HG03045 (cell line): Measurements from ENCODE around the gene AGTR1.

Experiments used
- ATAC-seq: cut with Tn5 transposase; IDR thresholded peaks from one replicate; pipeline ENCODE4 v1.9.1; 2021; ENCODE audit warnings: mild to moderate bottlenecking, moderate library complexity; ENCODE audit not compliant: unreplicated experiment

Gene AGTR1

DNA sequence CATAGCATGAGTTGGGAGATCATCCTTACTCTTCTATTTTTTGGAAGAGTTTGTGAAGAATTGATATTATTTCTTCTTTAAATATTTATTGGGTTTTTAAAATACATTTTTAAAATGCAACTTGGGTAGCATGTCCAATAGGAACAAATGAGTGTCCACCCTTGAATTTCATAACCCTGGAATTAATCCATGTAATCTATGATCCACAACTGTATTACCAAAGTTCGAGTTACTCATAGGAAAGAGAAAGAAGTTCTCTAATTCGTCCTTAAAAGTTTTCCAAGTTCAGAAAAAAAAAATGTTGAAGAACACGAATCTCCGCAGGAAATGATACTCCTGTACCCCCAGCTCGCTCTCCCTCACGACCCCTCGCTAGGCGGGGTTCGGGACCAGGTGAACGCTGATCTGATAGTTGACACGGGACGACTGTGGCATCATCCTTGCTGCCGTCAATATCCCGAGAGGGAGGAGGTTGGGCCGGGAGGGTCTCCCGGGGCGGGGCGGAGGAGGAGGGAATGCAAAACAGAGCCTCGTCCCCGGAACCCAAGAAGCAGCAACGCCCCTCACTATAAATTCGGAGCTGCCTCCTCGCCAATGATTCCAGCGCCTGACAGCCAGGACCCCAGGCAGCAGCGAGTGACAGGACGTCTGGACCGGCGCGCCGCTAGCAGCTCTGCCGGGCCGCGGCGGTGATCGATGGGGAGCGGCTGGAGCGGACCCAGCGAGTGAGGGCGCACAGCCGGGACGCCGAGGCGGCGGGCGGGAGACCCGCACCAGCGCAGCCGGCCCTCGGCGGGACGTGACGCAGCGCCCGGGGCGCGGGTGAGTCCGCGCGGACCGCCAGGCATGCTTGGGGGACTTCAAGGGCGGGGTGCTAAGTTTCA lies at the start of gene AGTR1:
Gene AGTR1 (plus strand): TSS at position 598 of the 884 bp plus-strand sequence. CDS start 43,133 bp downstream, outside the sequence.
- ATAC-seq: no peak

- no peak for ATAC-seq
Measured at GRCh38 chr3:148648685-148649352, 48.9 kb upstream of the AGTR1 start.

DNA sequence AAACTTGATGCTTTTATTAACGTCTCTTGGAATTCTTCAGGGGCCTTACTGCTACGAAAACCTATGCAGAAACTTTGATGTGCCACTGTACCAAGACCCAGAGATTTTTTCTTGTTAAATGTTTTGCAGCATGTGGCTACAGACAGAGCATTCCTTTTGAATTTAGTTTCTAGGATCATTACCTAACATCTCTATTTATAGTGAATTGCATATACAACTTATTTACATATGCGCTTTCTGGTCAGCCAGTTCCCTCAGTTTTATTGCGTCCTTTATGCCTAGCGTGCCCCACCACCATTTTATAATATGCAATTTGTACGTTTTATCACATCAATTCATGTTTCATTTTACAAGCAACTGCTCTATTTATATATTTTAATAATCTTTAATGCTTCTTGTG lies 46.2 kb upstream of the AGTR1 start:
- no peak for ATAC-seq

GRCh38 chr3:148654433-148654832 lies 43.3 kb upstream of the AGTR1 start:
- ATAC-seq: no peak

DNA sequence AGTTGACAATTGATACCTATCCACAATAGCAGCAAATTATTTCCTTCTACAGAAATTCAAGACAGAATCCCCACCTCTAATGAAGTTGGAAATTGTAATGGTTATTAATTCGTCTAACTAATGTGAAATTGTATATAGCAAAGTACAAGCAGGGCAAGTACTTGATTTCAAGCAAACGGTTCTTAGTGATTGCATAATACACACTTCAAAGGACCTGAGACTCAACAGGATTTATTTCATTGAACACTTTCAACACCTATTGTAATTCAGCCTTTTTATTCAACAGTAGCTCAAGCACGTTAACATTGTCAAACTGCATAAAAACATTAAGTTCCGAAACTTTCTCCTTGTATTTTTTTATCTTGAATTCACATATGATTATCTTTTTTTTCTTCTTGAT lies 40.2 kb upstream of the AGTR1 start:
- no peak for ATAC-seq

- ATAC-seq: no peak
Measured at GRCh38 chr3:148659512-148659911, 38.2 kb upstream of the AGTR1 start.

GRCh38 chr3:148680289-148680688 lies 17.4 kb upstream of the AGTR1 start:
- no peak for ATAC-seq

GRCh38 chr3:148681080-148681479 lies 16.6 kb upstream of the AGTR1 start:
- no peak for ATAC-seq

- no peak for ATAC-seq
Measured at GRCh38 chr3:148682997-148683396, 14.7 kb upstream of the AGTR1 start.

DNA sequence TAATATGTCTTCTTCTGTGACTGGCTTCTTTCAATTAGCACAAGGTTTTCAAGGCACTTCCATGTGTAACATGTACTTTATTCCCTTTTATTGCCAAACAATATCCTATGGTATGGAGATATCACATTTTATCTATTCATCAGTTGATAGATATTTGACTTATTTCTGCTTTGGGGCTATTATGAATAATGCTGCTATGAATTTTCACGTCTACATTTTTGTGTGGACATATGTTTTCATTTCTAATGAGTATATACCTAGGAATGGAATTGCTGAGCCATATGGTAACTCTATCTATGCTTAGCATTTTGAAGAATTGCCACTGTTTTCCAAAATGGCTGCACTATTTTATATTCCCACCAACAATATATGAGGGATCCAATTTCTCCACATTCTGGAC lies 3.6 kb upstream of the AGTR1 start:
- ATAC-seq: no peak

GRCh38 chr3:148698190-148698810 lies 597 bp downstream of the AGTR1 start:
- no peak for ATAC-seq

- ATAC-seq: no peak
Measured at GRCh38 chr3:148705314-148705713, 7.6 kb downstream of the AGTR1 start.

- ATAC-seq: no peak
Measured at GRCh38 chr3:148707601-148708380, 10.1 kb downstream of the AGTR1 start.

DNA sequence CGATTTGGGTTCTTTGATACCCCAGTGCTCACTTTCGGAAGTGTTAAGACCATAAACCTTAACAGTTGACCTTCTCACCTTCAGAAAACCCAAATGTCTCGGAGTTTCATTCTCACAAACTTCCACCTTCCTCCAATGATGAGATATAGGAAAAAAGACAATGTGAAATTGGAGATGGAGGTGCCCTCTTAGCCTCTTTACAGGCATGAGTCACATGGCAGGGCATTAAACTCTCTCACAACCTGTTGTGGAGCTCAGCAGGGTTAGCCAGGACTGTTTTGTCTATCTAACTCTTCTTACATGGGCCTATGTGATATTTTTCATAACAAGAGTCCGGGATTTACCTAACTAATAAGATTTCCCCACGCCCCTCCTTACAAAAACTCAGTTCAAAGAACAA lies 10.7 kb downstream of the AGTR1 start:
- ATAC-seq: no peak

DNA sequence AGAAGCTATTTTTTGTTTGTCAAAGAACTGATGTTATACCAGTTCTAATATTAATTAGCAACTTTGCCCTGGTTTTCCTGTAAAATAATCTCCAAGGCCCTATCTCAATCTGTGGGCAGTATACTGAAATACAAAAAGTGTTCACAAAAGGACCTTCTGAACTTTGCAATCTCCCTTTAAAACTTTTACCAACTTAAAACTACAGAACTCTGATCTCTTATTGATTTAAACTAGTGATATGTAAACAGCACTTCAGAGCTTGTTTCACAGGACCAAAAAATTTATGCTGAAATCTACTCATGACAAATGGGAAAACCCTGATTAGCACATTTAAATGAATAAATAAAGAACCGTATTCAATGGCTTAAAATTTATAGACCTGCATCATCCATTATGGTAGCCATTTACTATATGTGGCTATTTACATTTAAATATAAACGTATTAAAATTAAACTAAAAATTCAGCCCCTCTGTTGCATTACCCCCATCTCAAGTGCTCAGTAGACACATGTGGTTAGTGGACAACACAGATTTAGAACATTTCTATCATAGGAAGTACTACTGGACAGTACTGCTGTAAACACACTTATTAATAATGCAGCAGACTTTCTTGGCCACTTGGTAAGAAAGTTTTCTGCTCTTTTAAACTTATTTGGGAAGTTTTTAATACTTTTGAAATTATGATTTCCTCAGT lies 12.0 kb downstream of the AGTR1 start:
- ATAC-seq: no peak

DNA sequence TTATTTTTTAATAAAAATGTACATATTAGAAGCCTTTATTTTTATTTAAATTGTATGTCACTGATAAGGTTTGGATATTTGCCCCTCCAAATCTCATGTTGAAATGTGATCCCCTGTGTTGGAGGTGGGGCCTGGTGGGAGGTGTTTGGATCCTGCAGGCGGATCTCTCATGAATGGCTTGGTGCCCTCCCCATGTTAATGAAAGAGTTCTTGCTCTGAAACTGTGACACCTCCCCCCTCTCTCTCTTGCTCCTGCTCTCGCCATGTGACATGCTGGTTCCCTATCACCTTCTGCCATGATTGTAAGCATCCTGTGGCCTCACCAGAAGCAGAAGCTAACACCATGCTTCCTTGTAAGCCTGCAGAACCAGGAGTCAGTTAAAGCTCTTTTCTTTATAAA lies 13.0 kb downstream of the AGTR1 start:
- ATAC-seq: no peak

- ATAC-seq: no peak
Measured at GRCh38 chr3:148711981-148712666, 14.4 kb downstream of the AGTR1 start.

GRCh38 chr3:148714521-148714920 lies 16.8 kb downstream of the AGTR1 start:
- no peak for ATAC-seq

DNA sequence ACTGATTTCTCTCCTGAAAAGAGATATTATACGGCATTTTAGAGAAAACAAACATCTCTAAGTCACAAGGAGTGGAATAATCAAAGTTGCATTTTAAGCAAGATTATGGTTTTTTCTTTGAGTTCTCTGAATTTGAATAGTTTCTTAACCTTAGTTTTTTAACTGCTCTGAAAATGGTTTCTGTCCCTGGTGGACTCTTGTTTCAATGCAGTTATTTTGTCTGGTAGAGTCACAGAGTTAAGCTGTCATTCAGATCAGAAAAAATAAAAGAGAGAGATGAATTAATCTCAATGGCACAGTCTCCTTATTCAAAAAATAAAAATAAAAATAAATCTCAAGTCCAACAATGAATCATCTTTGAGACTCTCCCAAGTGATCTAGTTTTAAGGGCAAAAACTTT lies 19.0 kb downstream of the AGTR1 start:
- ATAC-seq: no peak
